Muscle of leg (tissue), 11 donors: Measurements from ENCODE around the gene CDC6. TPM values are rescaled to one million over a fixed set of nuclear protein-coding genes. Genes with fewer than 3 reads are reported as not detected.

Experiments
- DNase-seq: peaks from one replicate; pipeline ENCODE4 v3.0.0; 2013
- H3K27ac ChIP-seq: one replicate; pipeline ENCODE4 v1.5.1; 2013; ENCODE audit warnings: mild to moderate bottlenecking, low read length, control low read depth
- H3K27me3 ChIP-seq: one replicate; pipeline ENCODE4 v1.6.1; 2013; ENCODE audit warnings: low read length; ENCODE audit not compliant: control insufficient read depth, insufficient read depth
- H3K36me3 ChIP-seq: one replicate; pipeline ENCODE4 v1.6.1; 2013; ENCODE audit warnings: low read length; ENCODE audit not compliant: control insufficient read depth, insufficient read depth
- H3K4me1 ChIP-seq: one replicate; pipeline ENCODE4 v1.6.1; 2013; ENCODE audit warnings: low read length; ENCODE audit not compliant: control insufficient read depth, insufficient read depth
- H3K4me3 ChIP-seq: one replicate; pipeline ENCODE4 v1.5.1; 2013; ENCODE audit warnings: low read length, control low read depth
- H3K9me3 ChIP-seq: replicated peaks from 2 replicates; pipeline ENCODE4 v1.6.1; 2013; ENCODE audit warnings: low read depth, low read length; ENCODE audit not compliant: control insufficient read depth
- WGBS: methylation state at CpG from one replicate; pipeline ENCODE4 v1.1.5; 2013; ENCODE audit warnings: missing lambda C conversion rate; ENCODE audit not compliant: insufficient coverage; 5-methylcytosine and 5-hydroxymethylcytosine counted together
- polyA plus RNA-seq, 8 donors: library from polyadenylated mRNA; unstranded; fragments of 120-200 nt; gene quantifications; one replicate each; pipeline versions ENCODE4 v1.2.1 to v1.2.3, GENCODE V29; 2013; ENCODE audit warnings: inconsistent platforms in 1 of 8, low replicate concordance in 1 of 8; ENCODE audit not compliant: insufficient read length in 8 of 8, insufficient read depth in 1 of 8
- total RNA-seq: library from RNA; stranded (reverse); fragments of 120-200 nt; gene quantifications from one replicate; pipeline ENCODE4 v1.2.4, GENCODE V29; 2013

The CDC6 gene
- total and polyA plus RNA-seq, 9 donors: 8.2 to 17.0 (median 11.1) TPM

GRCh38 chr17:40328386-40328766, 40.7 kb downstream of the CDC6 start:
- Histone ChIP-seq H3K4me1 (peaks cover 92% of the 10 kb centered on the region), H3K27ac (peak overlapping the region; percentile 93), H3K9me3 (no peaks in the 10 kb centered on the region), H3K36me3 (peaks cover 25% of the 10 kb centered on the region), H3K4me3 (no peak overlapping the region), H3K27me3 (no peaks in the 10 kb centered on the region)
- no peak for DNase-seq
- no CpG with 5 or more reads among the region's 2 CpGs for WGBS

GRCh38 chr17:40329839-40330794, 42.4 kb downstream of the CDC6 start:
- Histone ChIP-seq H3K36me3 (peaks cover 41% of the 10 kb centered on the region), H3K4me3 (no peak overlapping the region), H3K27me3 (no peaks in the 10 kb centered on the region), H3K4me1 (peaks cover 92% of the 10 kb centered on the region), H3K27ac (peak overlapping the region; percentile 55), H3K9me3 (no peaks in the 10 kb centered on the region)
- WGBS: 16% methylated on average over 3 of the region's 11 CpGs
- peak; percentile 53 for DNase-seq

GRCh38 chr17:40330850-40331470, 43.3 kb downstream of the CDC6 start:
- Histone ChIP-seq H3K27me3 (no peaks in the 10 kb centered on the region), H3K36me3 (peaks cover 41% of the 10 kb centered on the region), H3K4me3 (no peak overlapping the region), H3K4me1 (peaks cover 92% of the 10 kb centered on the region), H3K9me3 (no peaks in the 10 kb centered on the region), H3K27ac (peak overlapping the region; percentile 76)
- no peak for DNase-seq
- WGBS: 91% methylated on average over 5 of the region's 10 CpGs

- peak; percentile 95 for DNase-seq
- 21% methylated on average over 17 of the region's 22 CpGs for WGBS
- Histone ChIP-seq H3K4me3 (no peak overlapping the region), H3K27ac (peak overlapping the region; percentile 76), H3K9me3 (no peaks in the 10 kb centered on the region), H3K27me3 (no peaks in the 10 kb centered on the region), H3K36me3 (peaks cover 42% of the 10 kb centered on the region), H3K4me1 (peaks cover 86% of the 10 kb centered on the region)
These were observed 44.3 kb downstream of the CDC6 start for GRCh38 chr17:40331743-40332641.

- H3K4me3 ChIP-seq: no peak overlapping the region
- no peak for DNase-seq
- no peaks in the 10 kb centered on the region for H3K27me3 ChIP-seq
- no peaks in the 10 kb centered on the region for H3K9me3 ChIP-seq
- 90% methylated on average over 2 of the region's 4 CpGs for WGBS
- H3K4me1 ChIP-seq: peaks cover 90% of the 10 kb centered on the region
- peak overlapping the region; percentile 0 for H3K27ac ChIP-seq
- peaks cover 55% of the 10 kb centered on the region for H3K36me3 ChIP-seq
These were observed 46.2 kb downstream of the CDC6 start for GRCh38 chr17:40333781-40334448.

- peak overlapping the region; percentile 13 for H3K27ac ChIP-seq
- no peak overlapping the region for H3K4me3 ChIP-seq
- H3K9me3 ChIP-seq: no peaks in the 10 kb centered on the region
- H3K4me1 ChIP-seq: peaks cover 94% of the 10 kb centered on the region
- no peak for DNase-seq
- 65% methylated on average over 3 of the region's 8 CpGs for WGBS
- H3K36me3 ChIP-seq: peaks cover 55% of the 10 kb centered on the region
- H3K27me3 ChIP-seq: no peaks in the 10 kb centered on the region
These were observed 47.9 kb downstream of the CDC6 start for GRCh38 chr17:40335620-40336019.

- no peak for DNase-seq
- Histone ChIP-seq H3K27ac (no peak overlapping the region), H3K4me3 (no peak overlapping the region), H3K4me1 (peaks cover 87% of the 10 kb centered on the region), H3K36me3 (peaks cover 47% of the 10 kb centered on the region), H3K9me3 (no peaks in the 10 kb centered on the region), H3K27me3 (no peaks in the 10 kb centered on the region)
- WGBS: 64% methylated on average over 2 of the region's 8 CpGs
These were observed 49.7 kb downstream of the CDC6 start for GRCh38 chr17:40337351-40337750.

- H3K4me3 ChIP-seq: no peak overlapping the region
- WGBS: 79% methylated on average over 4 of the region's 5 CpGs
- H3K4me1 ChIP-seq: peaks cover 87% of the 10 kb centered on the region
- peak overlapping the region; percentile 20 for H3K27ac ChIP-seq
- no peaks in the 10 kb centered on the region for H3K27me3 ChIP-seq
- no peaks in the 10 kb centered on the region for H3K9me3 ChIP-seq
- DNase-seq: no peak
- H3K36me3 ChIP-seq: peaks cover 49% of the 10 kb centered on the region
These were observed 50.4 kb downstream of the CDC6 start for GRCh38 chr17:40338058-40338457.

GRCh38 chr17:40338941-40339649, 51.4 kb downstream of the CDC6 start:
- WGBS: 24% methylated on average over 7 of the region's 13 CpGs
- peak; percentile 58 for DNase-seq
- peaks cover 87% of the 10 kb centered on the region for H3K4me1 ChIP-seq
- no peaks in the 10 kb centered on the region for H3K9me3 ChIP-seq
- H3K4me3 ChIP-seq: no peak overlapping the region
- peak overlapping the region; percentile 82 for H3K27ac ChIP-seq
- peaks cover 44% of the 10 kb centered on the region for H3K36me3 ChIP-seq
- no peaks in the 10 kb centered on the region for H3K27me3 ChIP-seq
